Activated T-cell treated with anti-CD3 and anti-CD28 coated beads, Interleukin-2, amount 50 U/mL, for 24 hours (primary cell): ENCODE results near the gene OR52N1.

Experiments
- DNase-seq: peaks from one replicate; pipeline ENCODE4 v3.0.0-alpha.2; 2020
- H3K27ac Mint-ChIP-seq: 2 replicates; pipeline ENCODE4 v1.8.0; 2020; ENCODE audit warnings: mild to moderate bottlenecking, mixed read lengths
- H3K27me3 Mint-ChIP-seq: 2 replicates; pipeline ENCODE4 v1.8.0; 2020; ENCODE audit warnings: mixed read lengths
- H3K36me3 Mint-ChIP-seq: 2 replicates; pipeline ENCODE4 v1.8.0; 2020; ENCODE audit warnings: low read depth, mixed read lengths
- H3K4me1 Mint-ChIP-seq: 2 replicates; pipeline ENCODE4 v1.8.0; 2020; ENCODE audit warnings: low read depth, mixed read lengths
- H3K4me3 Mint-ChIP-seq: 2 replicates; pipeline ENCODE4 v1.8.0; 2020; ENCODE audit warnings: mild to moderate bottlenecking, moderate library complexity, mixed read lengths
- H3K9me3 Mint-ChIP-seq: 2 replicates; pipeline ENCODE4 v1.8.0; 2020; ENCODE audit warnings: mixed read lengths

OR52N1 gene

GRCh38 chr11:5753943-5754342 is 37.1 kb downstream of the OR52N1 start, which contains the start of gene OR52N4:
Gene OR52N4 (plus strand): TSS chr11:5754243. CDS start chr11:5754741, 498 bp downstream.
- H3K27ac Mint-ChIP-seq, result no peak within 1 kb of the TSS
- no peaks in the 10 kb centered on the region for H3K36me3 Mint-ChIP-seq
- no peak for DNase-seq
- no peaks in the 10 kb centered on the region for H3K9me3 Mint-ChIP-seq
- no peaks in the 10 kb centered on the region for H3K4me1 Mint-ChIP-seq
- no peaks in the 10 kb centered on the region for H3K27me3 Mint-ChIP-seq
- no peak within 1 kb of the TSS for H3K4me3 Mint-ChIP-seq

GRCh38 chr11:5749836-5750235 is 41.2 kb downstream of the OR52N1 start:
- DNase-seq, result no peak
- no peak overlapping the region for H3K4me3 Mint-ChIP-seq
- no peak overlapping the region for H3K27ac Mint-ChIP-seq
- peaks cover 4% of the 10 kb centered on the region for H3K9me3 Mint-ChIP-seq
- H3K4me1 Mint-ChIP-seq, result no peaks in the 10 kb centered on the region
- no peaks in the 10 kb centered on the region for H3K36me3 Mint-ChIP-seq
- H3K27me3 Mint-ChIP-seq, result no peaks in the 10 kb centered on the region

- Mint-ChIP-seq H3K4me3 (no peak overlapping the region), H3K36me3 (no peaks in the 10 kb centered on the region), H3K9me3 (peaks cover 24% of the 10 kb centered on the region), H3K27ac (no peak overlapping the region), H3K27me3 (no peaks in the 10 kb centered on the region), H3K4me1 (no peaks in the 10 kb centered on the region)
- DNase-seq, result no peak
These were observed 44.5 kb downstream of the OR52N1 start for GRCh38 chr11:5746614-5747013.

- peaks cover 4% of the 10 kb centered on the region for H3K36me3 Mint-ChIP-seq
- no peak for DNase-seq
- peaks cover 27% of the 10 kb centered on the region for H3K9me3 Mint-ChIP-seq
- H3K27me3 Mint-ChIP-seq, result no peaks in the 10 kb centered on the region
- H3K4me3 Mint-ChIP-seq, result no peak overlapping the region
- H3K27ac Mint-ChIP-seq, result no peak overlapping the region
- no peaks in the 10 kb centered on the region for H3K4me1 Mint-ChIP-seq
These were observed 52.6 kb downstream of the OR52N1 start for GRCh38 chr11:5738431-5738830.

GRCh38 chr11:5737670-5738392 is 53.2 kb downstream of the OR52N1 start:
- no peak for DNase-seq
- H3K27me3 Mint-ChIP-seq, result no peaks in the 10 kb centered on the region
- H3K27ac Mint-ChIP-seq, result no peak overlapping the region
- H3K9me3 Mint-ChIP-seq, result peaks cover 22% of the 10 kb centered on the region
- H3K36me3 Mint-ChIP-seq, result peaks cover 4% of the 10 kb centered on the region
- no peaks in the 10 kb centered on the region for H3K4me1 Mint-ChIP-seq
- H3K4me3 Mint-ChIP-seq, result no peak overlapping the region

GRCh38 chr11:5737091-5737490 is 54.0 kb downstream of the OR52N1 start:
- H3K4me1 Mint-ChIP-seq, result no peaks in the 10 kb centered on the region
- peaks cover 20% of the 10 kb centered on the region for H3K9me3 Mint-ChIP-seq
- no peak overlapping the region for H3K27ac Mint-ChIP-seq
- H3K27me3 Mint-ChIP-seq, result no peaks in the 10 kb centered on the region
- DNase-seq, result no peak
- peaks cover 4% of the 10 kb centered on the region for H3K36me3 Mint-ChIP-seq
- no peak overlapping the region for H3K4me3 Mint-ChIP-seq
